SH-SY5Y (cell line): ENCODE measurements around the gene LIPH.

Experiments used
- GATA2 ChIP-seq: IDR thresholded peaks from 2 replicates; pipeline ENCODE4 v1.6.1; 2011; ENCODE audit warnings: mild to moderate bottlenecking, low read depth, low read length
- GATA3 ChIP-seq: IDR thresholded peaks from 2 replicates; pipeline ENCODE4 v1.6.1; 2011; ENCODE audit warnings: low read depth, mild to moderate bottlenecking, low read length, moderate library complexity

DNA sequence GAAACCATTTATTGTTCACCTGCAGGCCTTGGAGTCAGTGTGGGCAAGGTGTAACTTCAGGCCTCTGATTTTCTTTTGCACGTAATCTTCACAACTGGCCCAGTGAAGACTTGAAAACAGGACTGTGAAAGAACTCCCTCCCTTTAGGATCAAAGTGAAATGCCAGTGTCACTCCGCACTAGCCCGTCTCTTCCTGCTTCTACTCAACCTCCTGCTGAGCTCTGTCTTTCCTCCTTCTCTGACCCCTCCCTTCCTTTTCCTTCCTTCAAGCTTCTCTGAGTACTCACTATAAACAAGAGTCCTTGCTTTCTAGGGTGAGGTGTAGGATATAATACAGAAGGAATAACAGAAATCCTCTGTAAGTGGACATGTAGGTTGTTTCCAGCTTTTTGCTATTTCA lies 82.1 kb downstream of the LIPH start:
- TF ChIP-seq GATA2 (no peak), GATA3 (no peak)
